GM18909 (cell line): ENCODE measurements around the gene SPATS2L.

ENCODE experiments used
- ATAC-seq: cut with Tn5 transposase; IDR thresholded peaks from one replicate; pipeline ENCODE4 v1.9.1; 2021; ENCODE audit warnings: mild to moderate bottlenecking; ENCODE audit not compliant: unreplicated experiment, poor library complexity

SPATS2L gene, protein sequence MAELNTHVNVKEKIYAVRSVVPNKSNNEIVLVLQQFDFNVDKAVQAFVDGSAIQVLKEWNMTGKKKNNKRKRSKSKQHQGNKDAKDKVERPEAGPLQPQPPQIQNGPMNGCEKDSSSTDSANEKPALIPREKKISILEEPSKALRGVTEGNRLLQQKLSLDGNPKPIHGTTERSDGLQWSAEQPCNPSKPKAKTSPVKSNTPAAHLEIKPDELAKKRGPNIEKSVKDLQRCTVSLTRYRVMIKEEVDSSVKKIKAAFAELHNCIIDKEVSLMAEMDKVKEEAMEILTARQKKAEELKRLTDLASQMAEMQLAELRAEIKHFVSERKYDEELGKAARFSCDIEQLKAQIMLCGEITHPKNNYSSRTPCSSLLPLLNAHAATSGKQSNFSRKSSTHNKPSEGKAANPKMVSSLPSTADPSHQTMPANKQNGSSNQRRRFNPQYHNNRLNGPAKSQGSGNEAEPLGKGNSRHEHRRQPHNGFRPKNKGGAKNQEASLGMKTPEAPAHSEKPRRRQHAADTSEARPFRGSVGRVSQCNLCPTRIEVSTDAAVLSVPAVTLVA

DNA sequence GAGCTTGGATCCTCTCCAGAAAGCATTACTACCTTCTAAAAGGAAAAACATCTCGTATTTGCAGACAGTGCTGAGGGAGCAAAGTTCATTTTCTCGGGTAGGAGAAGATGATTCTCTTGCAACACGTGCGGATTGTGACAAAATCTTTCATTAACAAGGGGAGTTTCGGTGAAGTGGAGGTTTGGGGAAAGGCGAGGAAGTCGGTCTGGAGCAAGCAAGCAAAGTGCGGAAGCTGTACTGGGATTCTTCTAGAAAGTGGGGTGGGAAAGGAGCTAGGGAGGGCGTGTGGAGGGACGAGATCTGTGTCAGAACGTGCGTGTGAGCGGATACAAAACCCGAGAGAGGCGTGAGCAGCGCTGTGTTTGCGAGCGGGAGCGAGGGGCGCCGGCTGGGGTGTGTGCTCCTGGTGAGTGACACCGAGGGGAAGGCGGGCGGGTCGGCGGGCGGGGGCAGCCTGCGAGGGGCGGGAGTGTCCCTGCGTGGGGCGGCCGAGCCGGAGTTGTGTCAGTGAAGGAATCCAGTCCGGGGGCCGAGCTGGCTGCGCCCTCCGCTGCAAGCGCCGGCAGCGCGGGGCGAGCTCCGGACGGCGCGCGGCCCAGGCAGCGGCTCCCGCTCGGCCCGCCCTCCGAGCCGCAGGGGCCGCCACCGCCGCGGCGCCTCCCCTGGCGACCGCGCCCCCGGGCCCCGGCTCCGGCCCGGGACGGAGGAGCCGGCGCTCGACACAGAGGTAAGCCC lies at the start of gene SPATS2L:
Gene SPATS2L, plus strand, starts transcription at position 498 of the 735 bp plus-strand sequence. CDS start 82,552 bp downstream, outside the sequence.
- peak; percentile 60 for ATAC-seq

DNA sequence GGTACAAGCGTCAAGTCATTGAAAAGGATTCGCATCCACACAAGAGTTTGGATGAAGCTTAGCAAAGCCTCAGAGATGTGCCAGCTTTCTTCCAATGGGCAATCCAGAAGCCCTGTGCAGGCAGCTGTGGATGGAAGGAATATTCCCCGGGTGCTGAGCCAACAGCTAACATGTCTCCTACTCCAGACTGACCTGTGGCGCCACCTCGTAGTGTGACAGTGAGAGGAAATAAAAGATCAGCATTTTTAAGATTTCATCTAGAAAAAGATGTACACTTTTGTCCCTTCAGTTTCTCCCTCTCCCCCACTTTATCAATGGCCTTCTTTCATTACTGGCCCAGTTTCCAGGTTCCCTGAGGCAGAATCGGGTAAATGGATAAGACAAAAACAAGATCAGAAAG lies 48.9 kb upstream of the SPATS2L start:
- no peak for ATAC-seq

DNA sequence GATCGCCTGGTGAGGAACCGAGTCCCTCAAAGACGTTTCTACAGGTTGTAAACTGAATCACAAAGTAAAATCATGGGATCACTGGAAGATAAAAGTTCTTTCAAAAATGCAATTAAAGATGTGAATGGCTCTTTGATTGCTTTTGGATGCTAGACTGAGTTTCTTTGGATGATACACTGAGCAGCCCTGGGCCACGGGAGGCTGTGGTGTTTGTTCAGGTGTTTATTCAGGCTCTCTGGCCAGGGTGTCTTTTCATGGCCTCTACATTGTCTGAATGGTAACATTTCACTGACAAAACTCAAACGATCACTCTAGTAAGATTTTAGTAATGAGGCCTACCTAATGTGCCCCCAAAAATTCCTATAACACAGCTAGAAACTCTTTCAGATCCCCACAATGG lies 48.4 kb upstream of the SPATS2L start:
- no peak for ATAC-seq

DNA sequence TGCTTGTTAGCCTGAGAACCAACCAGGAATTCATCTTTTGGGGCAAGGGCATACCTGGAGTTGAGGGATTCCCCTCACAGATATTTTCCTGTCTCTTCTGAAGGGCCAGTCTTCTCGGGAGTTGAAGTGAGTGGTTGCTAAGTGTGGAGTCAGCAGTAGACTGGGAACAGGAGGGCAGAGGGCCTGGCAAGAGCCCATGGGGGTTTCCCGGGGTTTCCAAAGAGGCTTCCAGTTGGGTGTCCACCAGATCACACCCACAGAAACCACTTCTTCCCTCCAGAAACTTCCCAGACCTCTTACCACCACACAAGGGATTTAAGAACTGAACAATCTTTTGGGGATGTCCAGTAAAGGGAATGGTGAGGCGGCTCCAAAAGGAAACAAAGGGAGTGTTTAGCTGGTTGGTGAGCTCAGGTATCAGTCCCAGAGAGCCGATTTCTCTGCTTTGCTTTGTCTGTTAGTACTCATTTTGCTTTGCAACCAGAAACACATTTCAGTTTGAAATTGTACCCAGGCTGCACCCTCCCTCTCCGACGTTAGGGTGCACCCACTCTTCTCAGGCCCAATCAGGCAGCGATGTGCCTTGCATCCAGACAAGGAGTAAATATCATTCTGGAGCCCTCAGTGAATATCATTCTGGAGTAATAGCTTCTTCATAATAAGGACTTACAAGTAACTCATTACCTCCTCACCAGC lies 47.5 kb upstream of the SPATS2L start:
- ATAC-seq = no peak

DNA sequence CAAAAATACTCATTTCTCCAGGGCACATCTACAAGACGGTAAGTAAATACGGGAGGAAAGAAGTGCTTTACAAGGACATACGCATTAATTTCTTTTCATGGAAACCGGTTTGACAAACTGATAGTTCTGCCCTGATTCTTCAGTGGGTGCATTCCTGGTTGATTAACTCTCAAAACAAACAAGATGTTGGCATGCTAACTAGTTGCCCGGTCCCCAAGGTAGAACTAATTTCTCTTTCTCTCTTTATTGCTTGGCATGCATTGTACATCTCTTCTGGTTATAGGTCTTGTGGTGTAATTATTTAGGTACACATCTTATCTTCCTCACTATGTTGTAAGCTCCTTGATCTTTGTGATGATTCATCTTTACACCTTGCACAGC lies 46.9 kb upstream of the SPATS2L start:
- no peak for ATAC-seq

DNA sequence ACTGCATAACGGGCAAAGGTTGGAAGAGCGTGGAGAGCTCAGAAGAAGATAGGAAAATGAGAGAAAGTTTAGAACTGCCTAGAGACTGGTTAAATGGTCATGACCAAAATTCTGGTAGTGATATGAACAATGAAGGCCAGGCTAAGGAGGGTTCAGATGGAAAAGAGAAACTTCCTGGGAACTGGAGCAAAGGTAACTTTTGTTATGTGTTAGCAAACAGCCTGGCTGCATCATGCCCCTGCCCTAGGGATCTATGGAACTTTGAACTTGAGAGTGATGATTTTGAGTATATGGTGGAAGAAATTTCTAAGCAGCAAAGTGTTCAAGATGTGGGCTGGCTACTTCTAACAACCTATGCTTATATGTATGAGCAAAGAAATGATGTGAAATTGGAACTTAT lies 44.4 kb upstream of the SPATS2L start:
- ATAC-seq = no peak

DNA sequence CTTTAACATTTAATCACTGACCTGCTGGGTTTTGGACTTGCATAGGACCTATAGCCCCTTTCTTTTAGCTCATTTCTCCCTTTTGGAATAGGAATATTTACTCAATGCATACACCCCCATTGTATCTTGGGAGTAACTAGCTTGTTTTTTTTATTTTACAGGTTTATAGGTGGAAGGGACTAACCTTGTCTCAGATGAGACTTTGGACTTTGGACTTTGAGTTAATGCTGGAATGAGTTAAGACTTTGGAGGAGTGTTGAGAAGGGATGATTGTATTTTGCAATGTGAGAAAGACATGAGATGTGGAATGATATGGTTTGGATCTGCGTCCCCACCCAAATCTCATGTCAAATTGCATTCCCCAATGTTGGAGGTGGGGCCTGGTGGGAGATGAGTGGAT lies 43.2 kb upstream of the SPATS2L start:
- no peak for ATAC-seq

DNA sequence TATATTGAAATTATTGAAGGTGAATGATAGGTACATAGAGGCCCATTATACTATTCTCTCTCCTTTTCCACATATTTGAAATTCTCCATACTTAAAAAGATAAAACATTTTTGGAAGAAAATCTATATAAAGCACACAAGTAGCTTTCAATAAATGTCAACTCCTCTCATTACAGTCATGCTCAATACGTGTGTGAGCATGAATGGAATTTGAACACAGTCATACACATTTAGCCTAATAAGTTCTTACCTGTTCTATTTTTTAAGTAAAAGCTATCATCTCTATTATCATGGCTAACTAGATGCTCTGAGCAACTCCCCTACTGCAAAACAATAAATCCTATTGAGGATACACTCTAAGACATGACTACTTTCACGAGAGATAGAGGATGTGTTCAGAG lies 41.9 kb upstream of the SPATS2L start:
- no peak for ATAC-seq

DNA sequence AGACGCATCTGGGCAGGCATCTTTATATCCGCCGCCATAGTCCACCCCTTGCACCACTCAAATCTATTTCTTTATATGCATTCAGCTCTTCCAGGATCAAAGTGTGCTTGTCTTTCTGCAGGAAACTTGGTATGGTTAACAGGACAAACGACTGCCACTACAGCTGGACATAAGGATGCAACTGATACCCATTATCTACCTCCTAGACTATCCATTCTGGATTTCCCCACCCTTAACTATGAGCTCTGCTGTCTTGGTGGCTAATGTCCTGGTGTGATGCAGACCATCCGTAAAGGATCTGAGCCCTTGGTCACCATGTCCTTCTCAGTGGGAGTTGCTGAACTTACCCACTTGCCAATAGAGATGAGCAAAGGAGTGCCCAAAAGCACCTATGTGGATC lies 40.1 kb upstream of the SPATS2L start:
- no peak for ATAC-seq

DNA sequence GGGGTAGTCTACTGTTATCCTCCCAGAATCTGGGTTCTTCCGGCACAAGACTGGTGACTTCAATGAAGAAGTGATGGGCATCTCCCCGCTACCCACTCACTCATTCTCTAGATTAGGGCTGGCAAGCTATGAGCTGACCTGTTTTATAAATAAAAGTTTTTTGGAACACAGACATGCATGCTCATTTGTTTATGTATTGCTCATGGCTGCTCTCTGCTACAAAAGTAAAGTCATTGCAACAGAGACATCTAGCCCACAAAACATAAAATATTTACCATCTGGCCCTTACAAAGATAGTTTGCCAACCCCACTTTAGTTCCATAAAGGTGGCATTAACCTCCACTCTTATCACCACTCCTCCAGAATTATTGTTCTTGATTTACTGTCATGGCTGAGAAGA lies 39.1 kb upstream of the SPATS2L start:
- ATAC-seq = no peak

DNA sequence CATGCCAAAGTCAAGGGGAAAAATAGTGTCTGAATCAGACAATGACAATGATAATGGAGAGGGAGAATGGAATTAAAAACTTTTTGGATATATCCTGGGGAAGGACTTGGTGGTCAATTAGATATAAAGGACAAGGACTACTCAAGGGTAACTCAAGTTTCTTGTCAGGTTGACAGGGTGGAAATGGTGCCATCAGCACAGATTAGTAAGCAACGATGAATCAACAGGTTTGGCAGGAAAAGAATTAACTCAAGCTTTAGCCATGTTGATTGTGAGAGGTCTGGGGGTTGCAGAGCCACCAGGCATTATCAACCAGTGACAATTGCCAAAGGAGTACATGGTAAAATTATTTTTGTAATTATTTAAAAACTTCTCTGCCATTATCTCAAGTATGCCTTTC lies 35.8 kb upstream of the SPATS2L start:
- no peak for ATAC-seq

DNA sequence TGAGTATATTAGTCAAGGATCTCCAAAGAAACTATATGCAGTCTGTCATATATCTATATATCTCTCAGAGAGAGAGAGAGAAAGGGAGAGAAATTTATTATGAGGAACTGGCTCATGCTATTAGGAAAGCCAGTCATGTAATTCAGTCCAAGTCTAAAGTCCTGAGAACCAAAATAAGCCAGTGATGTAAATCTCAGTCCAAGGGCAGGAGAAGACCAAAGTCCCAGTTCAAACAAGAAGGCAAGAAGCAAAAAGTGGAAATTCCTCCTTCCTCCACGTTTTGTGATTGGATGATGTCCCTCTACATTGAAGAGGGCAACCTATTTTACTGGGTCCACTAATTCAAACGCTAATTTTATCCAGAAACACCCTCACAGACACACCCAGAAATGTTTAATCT lies 34.2 kb upstream of the SPATS2L start:
- no peak for ATAC-seq

DNA sequence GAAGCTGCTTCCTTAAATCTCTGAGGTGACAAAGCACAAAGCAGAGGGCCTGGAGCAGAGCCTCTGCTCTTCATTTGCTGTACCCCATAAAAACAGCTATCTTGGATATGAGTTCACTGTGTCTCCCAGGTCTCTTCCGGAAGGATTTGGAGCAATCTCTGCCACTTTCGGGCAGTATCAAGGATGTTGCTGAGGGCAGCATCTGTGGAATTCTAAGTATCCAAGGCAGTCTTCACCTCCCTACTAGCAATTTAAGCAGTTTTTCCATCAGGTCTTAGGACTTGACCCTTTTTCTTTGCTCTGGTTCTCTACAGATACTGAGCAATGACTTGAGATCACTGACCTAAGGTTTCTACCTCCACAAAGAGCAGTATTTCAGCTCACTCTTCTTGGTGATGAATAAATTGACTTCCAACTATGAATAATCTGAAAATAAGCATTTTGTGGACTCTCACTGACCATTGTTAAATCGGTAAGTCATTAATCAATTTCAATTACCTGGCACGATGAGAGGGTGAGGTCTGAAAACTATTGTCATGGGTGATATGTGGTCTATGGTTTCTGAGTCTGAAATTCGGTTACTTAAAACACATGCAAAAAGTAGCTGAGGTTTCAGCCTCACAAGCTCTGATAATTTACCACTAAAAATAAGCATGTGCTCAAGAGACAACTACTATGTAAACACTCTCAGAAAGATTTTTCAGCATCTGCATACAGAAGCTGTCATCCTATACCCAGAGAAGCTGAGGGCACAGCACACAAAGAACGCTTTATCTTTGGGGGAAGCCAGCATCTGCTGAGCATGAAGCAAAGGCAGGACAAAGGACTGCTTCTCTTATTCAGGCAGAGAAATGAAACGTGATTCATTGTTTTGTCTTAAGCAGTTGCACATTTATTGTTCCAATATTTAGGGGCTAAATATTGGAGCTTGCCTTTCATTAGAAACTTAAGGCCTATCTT lies 32.1 kb upstream of the SPATS2L start:
- no peak for ATAC-seq

DNA sequence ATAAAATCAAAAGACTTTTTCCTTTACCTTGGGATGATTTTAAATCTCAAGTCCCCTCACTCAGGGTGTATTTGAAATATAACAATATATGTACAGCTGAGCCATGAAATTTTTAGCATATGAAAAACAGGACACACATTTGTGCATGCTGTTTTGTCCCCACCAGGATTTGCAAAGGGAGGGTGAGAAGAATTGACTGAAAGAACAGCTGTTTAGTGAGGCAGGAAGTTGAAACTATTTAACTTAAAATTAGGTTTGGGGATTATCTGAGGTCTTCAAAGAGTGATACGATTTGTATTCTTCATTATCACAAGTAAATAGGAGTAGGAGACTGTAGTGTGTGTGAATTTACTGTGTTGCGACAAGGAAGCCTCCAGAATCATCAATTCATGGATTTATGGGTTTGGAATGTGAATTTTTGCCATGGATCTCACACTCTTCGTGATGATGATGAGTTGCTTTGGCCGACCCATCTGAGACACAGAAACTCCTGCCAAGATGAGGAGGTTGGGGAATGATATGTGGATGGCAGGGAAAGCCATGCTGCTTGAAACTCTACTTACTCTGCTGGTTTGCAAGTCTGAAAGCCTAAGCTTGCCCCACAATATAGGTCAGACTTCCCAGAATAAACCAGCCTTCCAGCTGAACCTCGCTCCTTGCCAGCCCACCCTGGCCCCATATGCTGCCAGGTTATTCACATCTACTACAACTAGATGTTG lies 31.0 kb upstream of the SPATS2L start:
- no peak for ATAC-seq

DNA sequence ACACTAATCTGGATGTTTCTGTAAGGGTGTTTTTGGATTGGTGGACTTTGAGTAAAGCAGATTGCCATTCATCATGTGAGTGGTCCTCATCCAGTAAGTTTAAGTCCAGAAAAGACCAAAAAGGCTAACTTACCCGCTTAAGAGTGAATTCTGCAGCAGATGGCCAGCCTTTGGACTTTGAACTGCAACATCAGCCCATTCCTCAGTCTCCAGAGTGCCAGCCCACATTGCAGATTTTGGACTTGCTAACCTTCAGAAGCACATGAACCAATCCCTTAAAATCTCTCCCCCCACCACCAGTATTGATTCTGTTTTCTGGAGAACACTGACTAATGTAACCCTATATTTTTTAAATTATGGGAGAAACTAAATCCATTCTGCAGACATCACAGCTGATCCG lies 30.0 kb upstream of the SPATS2L start:
- ATAC-seq = no peak

DNA sequence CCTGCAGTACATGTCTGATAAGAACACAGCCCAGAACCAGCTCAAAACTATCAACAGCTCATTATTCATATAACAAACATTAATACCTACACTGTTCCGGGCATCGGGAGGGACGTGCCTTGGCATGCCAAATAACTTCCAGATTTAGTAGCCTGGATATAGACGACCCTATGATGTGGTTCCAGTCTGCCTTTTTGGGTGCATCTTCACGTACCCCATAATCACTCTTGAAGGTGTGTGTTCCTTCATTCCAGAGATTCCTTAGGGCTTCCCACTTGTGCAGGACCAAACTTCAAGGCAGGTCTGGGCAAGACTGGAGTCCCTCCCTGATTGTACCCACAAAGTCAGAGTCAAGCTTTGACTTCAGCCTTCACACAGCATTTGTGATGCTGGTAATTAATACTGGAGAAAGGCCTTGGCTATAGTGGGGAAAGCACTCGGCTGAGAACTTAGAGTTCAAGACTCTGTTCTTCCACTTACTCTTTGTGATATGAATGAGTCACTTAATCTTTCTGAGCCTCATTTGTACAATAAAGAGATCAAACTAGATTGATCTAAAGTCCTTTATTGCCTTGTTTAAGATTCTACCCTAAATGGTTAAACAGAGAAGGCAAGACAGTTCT lies 27.7 kb upstream of the SPATS2L start:
- no peak for ATAC-seq

DNA sequence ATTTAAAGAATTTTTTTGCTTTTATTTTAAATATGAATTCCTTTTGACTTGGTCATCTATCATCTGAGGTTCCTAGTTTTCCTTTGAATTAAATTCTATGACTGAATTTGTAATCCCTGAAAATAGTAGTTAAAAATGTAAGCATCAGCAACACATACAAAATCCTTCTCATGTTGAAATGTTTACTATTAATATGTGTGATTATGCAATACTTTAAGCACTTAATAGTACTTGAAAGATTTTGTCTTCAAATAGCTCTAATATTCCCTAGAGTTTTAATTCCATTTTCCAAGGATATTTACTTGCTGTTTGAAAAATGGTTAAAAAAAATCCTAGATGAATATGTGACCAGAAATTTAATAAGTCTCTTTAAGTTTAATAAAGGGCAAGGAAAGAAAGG lies 26.6 kb upstream of the SPATS2L start:
- no peak for ATAC-seq

DNA sequence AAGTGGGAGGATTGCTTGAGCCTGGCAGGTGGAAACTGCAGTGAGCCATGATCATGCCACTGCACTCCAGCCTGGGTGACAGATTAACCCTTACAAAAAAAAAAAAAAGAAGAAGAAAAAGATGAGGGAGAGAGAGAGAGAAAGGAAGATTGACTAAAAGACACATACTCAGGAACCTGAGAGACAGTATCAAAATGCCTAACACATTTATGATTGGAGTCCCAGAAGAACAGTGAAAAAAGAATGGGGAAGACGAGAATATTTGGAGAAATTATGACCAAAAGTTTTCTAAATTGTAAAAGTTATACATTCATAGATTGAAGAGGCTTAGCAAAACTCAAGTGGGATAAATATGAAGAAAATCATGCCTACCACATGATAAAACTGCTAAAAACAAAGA lies 19.9 kb upstream of the SPATS2L start:
- no peak for ATAC-seq
